Panc1 (cell line): ENCODE results near the gene CETP. TPM values are rescaled to one million over a fixed set of nuclear protein-coding genes. Genes with fewer than 3 reads are reported as not detected.

Source experiments
- ATAC-seq: fragments of 200-7000 bp; cut with Tn5 transposase; 2 replicates; pipeline ENCODE4 v1.9.1; 2020; ENCODE audit warnings: mild to moderate bottlenecking, moderate library complexity
- BruUV-seq: library from RNA; stranded (reverse); fragments of 400-500 nt; replicated peaks from 2 replicates; lab custom pipeline; 2021; lab: Mats Ljungman, UMichigan
- CTCF ChIA-PET: fragments of 300-600 bp; sonication (Branson Sonifier 250); formaldehyde crosslinking; loops from one replicate; lab custom pipeline; 2022; ENCODE audit warnings: antibody characterized with exemption; lab: Charles Lee
- POLR2A ChIA-PET: fragments of 300-600 bp; sonication (Branson Sonifier 250); formaldehyde crosslinking; loops from one replicate; lab custom pipeline; 2022; ENCODE audit warnings: antibody characterized with exemption; lab: Charles Lee
- DNase-seq: peaks from one replicate; pipeline ENCODE4 v3.0.0-alpha.2; 2010; ENCODE audit warnings: low read depth, low spot score
- H3K27ac ChIP-seq: 2 replicates; pipeline ENCODE4 v1.5.1; 2011; ENCODE audit warnings: mild to moderate bottlenecking, low read length, inconsistent platforms
- H3K27me3 ChIP-seq: fragments of 200-500 bp; sonication (Bioruptor generic); 2 replicates; pipeline ENCODE4 v1.6.0; 2014; ENCODE audit warnings: low read length, inconsistent platforms; ENCODE audit not compliant: control insufficient read depth, insufficient read depth
- H3K36me3 ChIP-seq: fragments of 200-500 bp; sonication (Bioruptor generic); 2 replicates; pipeline ENCODE4 v1.5.1; 2014; ENCODE audit warnings: inconsistent platforms, mild to moderate bottlenecking, low read length, moderate library complexity; ENCODE audit not compliant: control insufficient read depth, insufficient read depth
- H3K4me1 ChIP-seq: 2 replicates; pipeline ENCODE4 v1.5.1; 2011; ENCODE audit warnings: inconsistent platforms, mild to moderate bottlenecking, low read length, moderate library complexity; ENCODE audit not compliant: control insufficient read depth, insufficient read depth
- H3K4me3 ChIP-seq, 2 experiments: 2 replicates each; pipeline ENCODE4 v1.5.1; 2011 to 2012; ENCODE audit warnings: low read depth in 2 of 2, low read length in 2 of 2, mild to moderate bottlenecking in 2 of 2, inconsistent platforms in 1 of 2, moderate library complexity in 1 of 2
- H3K9me3 ChIP-seq: fragments of 200-500 bp; sonication (Bioruptor generic); 2 replicates; pipeline ENCODE4 v1.5.1; 2014; ENCODE audit warnings: low read depth, mild to moderate bottlenecking, inconsistent platforms, low read length, moderate library complexity; ENCODE audit not compliant: control insufficient read depth, insufficient read depth
- CTCF ChIP-seq: fragments of 450-650 bp; IDR thresholded peaks from 2 replicates; pipeline ENCODE4 v1.5.1; 2017; ENCODE audit warnings: mild to moderate bottlenecking
- POLR2AphosphoS5 ChIP-seq: IDR thresholded peaks from 2 replicates; pipeline ENCODE4 v1.6.1; 2012; ENCODE audit warnings: mild to moderate bottlenecking, low read depth, low read length, moderate library complexity
- REST ChIP-seq, 2 experiments: IDR thresholded peaks; 2 replicates each; pipeline ENCODE4 v1.6.1; 2011 to 2012; ENCODE audit warnings: low read depth in 2 of 2, control low read depth in 1 of 2, low read length in 1 of 2, mild to moderate bottlenecking in 1 of 2, moderate library complexity in 1 of 2; ENCODE audit not compliant: insufficient read depth in 1 of 2
- SIN3A ChIP-seq: IDR thresholded peaks from 2 replicates; pipeline ENCODE4 v1.6.1; 2012; ENCODE audit warnings: low read depth, mild to moderate bottlenecking, low read length, moderate library complexity, borderline replicate concordance; ENCODE audit not compliant: insufficient read depth
- TCF7L2 ChIP-seq: IDR thresholded peaks from 2 replicates; pipeline ENCODE4 v1.6.1; 2011; ENCODE audit warnings: mild to moderate bottlenecking, low read depth, low read length, inconsistent platforms
- in situ Hi-C: cut with HindIII; loops from 2 replicates; pipeline ENCODE4 v1.10.0; 2016; ENCODE audit warnings: low sequenced_read_pairs, low pct_unique_long_range_greater_than_20kb
- intact Hi-C: fragments of 100-400 bp; cut with micrococcal nuclease; formaldehyde crosslinking; loops from one replicate; pipeline ENCODE4 v1.10.0; 2022; ENCODE audit not compliant: unreplicated experiment
- total RNA-seq: library from RNA; stranded (reverse); gene quantifications from one replicate; pipeline ENCODE4 v1.2.1, GENCODE V29; 2021; ENCODE audit not compliant: unreplicated experiment

Gene CETP
- total RNA-seq, 1 experiment from 2014 or later: not detected

GRCh38 chr16:56945847-56946527 is 15.8 kb upstream of the CETP start:
- in situ Hi-C loops (no loop called here), intact Hi-C loops (no loop called here)
- no peaks in the 10 kb centered on the region for H3K9me3 ChIP-seq
- TF ChIP-seq TCF7L2 (no peak), CTCF (no peak), SIN3A (no peak), POLR2AphosphoS5 (no peak), REST (IDR thresholded peaks at IDR 0.05; ENCODE audit: insufficient read depth in 1 of 2, low read depth in 2 of 2, low read length in 1 of 2) (no peak)
- ChIA-PET CTCF (interaction anchor here (0.6 kb wide), 1 partner anchor 107 kb away, joined by 3 read pairs; no protein-coding TSS in a partner anchor), POLR2A (no interaction called here)
- DNase-seq (no peak), ATAC-seq (no peak)
- peaks cover 9% of the 10 kb centered on the region for H3K36me3 ChIP-seq
- no TSS peak for BruUV-seq
- H3K4me3 ChIP-seq: no peak overlapping the region
- H3K27me3 ChIP-seq: no peaks in the 10 kb centered on the region
- no peaks in the 10 kb centered on the region; the same call in 1 of the 2 replicates for H3K4me1 ChIP-seq
- H3K27ac ChIP-seq: no peak overlapping the region

- no peaks in the 10 kb centered on the region for H3K27me3 ChIP-seq
- in situ Hi-C loops: no loop called here
- H3K9me3 ChIP-seq: no peaks in the 10 kb centered on the region
- CTCF ChIA-PET: interaction anchor here (0.6 kb wide), 1 partner anchor 99 kb away, joined by 4 read pairs; no protein-coding TSS in a partner anchor
- no peak for ATAC-seq
- H3K27ac ChIP-seq: no peak overlapping the region
- POLR2A ChIA-PET: no interaction called here
- TF ChIP-seq TCF7L2 (no peak), CTCF (no peak), REST (IDR thresholded peaks at IDR 0.05; ENCODE audit: insufficient read depth in 1 of 2, low read depth in 2 of 2, low read length in 1 of 2) (no peak), POLR2AphosphoS5 (no peak), SIN3A (no peak)
- no peak overlapping the region for H3K4me3 ChIP-seq
- no peaks in the 10 kb centered on the region; the same call in 1 of the 2 replicates for H3K4me1 ChIP-seq
- peaks cover 5% of the 10 kb centered on the region for H3K36me3 ChIP-seq
- no TSS peak for BruUV-seq
- DNase-seq: no peak
- intact Hi-C loops: no loop called here
Observed at GRCh38 chr16:56946767-56947603, 14.8 kb upstream of the CETP start.
